ENCODE results near the gene APBB2.
A peak's percentile ranks its signal among the peaks of the same experiment; 100 is the strongest.

Gene APBB2

DNA sequence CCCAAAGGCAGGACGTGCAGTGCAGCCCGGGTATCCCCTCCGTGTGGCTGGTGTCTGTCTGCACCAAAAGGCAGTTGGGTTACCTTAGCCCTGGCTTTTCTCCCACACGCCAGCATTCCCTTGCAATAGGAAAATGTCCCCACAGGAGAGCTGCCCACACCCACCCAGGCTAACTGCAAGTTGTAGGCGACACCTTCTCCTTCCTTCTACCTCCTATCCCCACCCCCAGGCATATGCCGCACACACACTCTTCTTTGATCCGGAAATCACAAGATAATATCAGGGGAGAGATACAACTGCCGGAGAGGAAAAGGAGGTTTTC is 444 bp upstream of the APBB2 start:
- Histone ChIP-seq H3K9me3 (ENCODE audit: control insufficient read depth, low read depth, low read length) (no peaks in the 10 kb centered on the region), H3K36me3 (ENCODE audit: control insufficient read depth, low read depth, low read length) (no peaks in the 10 kb centered on the region), H3K27ac (ENCODE audit: low read length) (no peak overlapping the region), H3K9ac (ENCODE audit: low read length) (peak overlapping the region; percentile 31), H3K4me3 (ENCODE audit: low read length) (peak overlapping the region; percentile 30), H3K4me1 (ENCODE audit: control insufficient read depth, low read depth, low read length) (peaks cover 29% of the 10 kb centered on the region), H3K27me3 (ENCODE audit: control insufficient read depth, insufficient read depth, low read length) (peaks cover 28% of the 10 kb centered on the region)

DNA sequence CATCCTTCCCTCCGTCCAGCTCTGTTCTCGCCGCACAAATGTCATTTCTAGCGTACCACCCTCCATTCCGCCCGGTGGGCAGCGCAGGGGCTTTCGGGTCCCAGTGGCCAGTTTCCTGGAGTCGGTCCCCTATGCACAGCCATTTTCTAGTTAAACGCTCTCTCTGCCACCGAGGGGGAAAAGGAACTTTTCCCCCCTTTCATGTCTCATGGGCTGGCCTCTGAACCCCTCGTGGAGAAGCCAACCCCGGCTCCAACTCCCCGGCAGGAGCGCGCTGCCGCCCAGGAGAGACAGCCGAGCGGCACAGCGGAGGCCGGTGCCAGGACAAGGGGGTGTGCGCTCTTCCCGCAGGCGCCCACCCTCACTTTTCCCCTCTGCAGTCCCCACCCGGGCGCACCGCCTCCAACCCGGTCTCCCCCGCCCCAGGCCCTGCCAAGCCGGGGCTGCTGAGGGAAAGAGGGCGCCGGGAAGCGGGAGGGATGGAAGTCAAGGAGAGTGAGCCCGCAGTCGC is 662 bp downstream of the APBB2 start:
- no peaks in the 10 kb centered on the region for H3K36me3 ChIP-seq (ENCODE audit: control insufficient read depth, low read depth, low read length)
- H3K9me3 ChIP-seq (ENCODE audit: control insufficient read depth, low read depth, low read length), result no peaks in the 10 kb centered on the region
- H3K9ac ChIP-seq (ENCODE audit: low read length), result peak overlapping the region; percentile 72
- H3K4me3 ChIP-seq (ENCODE audit: low read length), result peak overlapping the region; percentile 67
- H3K27me3 ChIP-seq (ENCODE audit: control insufficient read depth, insufficient read depth, low read length), result peaks cover 28% of the 10 kb centered on the region
- H3K4me1 ChIP-seq (ENCODE audit: control insufficient read depth, low read depth, low read length), result peaks cover 29% of the 10 kb centered on the region
- H3K27ac ChIP-seq (ENCODE audit: low read length), result no peak overlapping the region

DNA sequence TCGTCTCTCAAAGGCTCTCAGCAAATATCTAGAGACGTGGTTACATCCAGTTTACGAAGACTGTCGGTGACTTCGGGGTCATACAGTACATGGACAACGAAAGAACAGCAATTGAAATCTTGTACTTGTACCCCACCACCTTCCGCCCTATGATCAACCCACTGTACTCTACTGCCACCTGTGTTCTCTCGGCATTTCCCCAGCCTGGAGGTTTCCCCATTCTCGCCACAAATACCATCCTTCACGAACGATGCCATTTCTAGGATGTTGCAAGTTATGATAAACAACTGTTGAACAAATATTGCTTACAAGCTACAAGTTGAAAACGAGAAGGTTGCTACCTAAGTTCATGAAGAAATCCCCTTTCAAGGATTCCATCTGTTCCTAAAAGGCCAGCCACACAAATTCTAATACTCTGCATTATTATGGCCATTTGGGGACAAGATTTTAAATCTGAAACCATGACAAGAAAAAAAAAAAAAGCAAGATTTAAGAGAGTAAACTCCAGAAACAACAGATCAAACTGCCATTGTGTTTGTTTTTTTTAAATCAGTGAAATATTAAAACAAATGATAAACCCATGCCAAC is 1.6 kb downstream of the APBB2 start:
- H3K9ac ChIP-seq (ENCODE audit: low read length), result peak overlapping the region; percentile 72
- no peaks in the 10 kb centered on the region for H3K9me3 ChIP-seq (ENCODE audit: control insufficient read depth, low read depth, low read length)
- peaks cover 28% of the 10 kb centered on the region for H3K27me3 ChIP-seq (ENCODE audit: control insufficient read depth, insufficient read depth, low read length)
- H3K4me1 ChIP-seq (ENCODE audit: control insufficient read depth, low read depth, low read length), result peaks cover 29% of the 10 kb centered on the region
- peak overlapping the region; percentile 67 for H3K4me3 ChIP-seq (ENCODE audit: low read length)
- no peaks in the 10 kb centered on the region for H3K36me3 ChIP-seq (ENCODE audit: control insufficient read depth, low read depth, low read length)
- no peak overlapping the region for H3K27ac ChIP-seq (ENCODE audit: low read length)

DNA sequence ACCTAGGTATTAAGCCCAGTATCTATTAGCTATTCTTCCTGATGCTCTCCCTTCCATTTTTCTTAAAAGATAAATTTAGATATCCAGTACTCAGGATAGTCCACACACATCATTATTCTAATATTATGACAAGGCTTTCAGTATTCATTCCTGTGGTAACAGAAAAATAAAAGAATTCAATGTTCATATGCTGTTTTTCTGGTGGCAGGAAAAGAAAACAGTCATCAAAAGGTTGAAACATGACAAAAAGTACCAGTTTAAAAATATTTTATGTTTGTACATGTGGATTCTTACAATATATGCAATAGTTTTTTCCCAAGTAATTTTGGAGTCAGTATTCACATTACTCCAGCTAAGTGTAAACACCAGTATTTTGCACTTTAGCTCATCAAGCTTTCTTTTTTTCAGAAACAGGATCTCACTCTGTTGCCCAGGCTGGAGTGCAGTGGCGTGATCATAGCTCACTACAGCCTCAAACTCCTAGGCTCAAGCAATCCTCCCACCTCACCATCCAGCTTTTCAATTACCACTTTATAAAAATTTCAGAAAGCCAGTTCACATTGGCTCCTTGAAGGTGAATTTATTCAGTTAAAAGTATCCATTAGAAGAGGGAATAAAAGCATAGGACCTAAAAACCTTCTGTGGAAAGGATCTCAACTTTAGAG is 2.3 kb downstream of the APBB2 start:
- Histone ChIP-seq H3K9ac (ENCODE audit: low read length) (no peak overlapping the region), H3K4me1 (ENCODE audit: control insufficient read depth, low read depth, low read length) (peaks cover 23% of the 10 kb centered on the region), H3K36me3 (ENCODE audit: control insufficient read depth, low read depth, low read length) (no peaks in the 10 kb centered on the region), H3K9me3 (ENCODE audit: control insufficient read depth, low read depth, low read length) (no peaks in the 10 kb centered on the region), H3K4me3 (ENCODE audit: low read length) (no peak overlapping the region), H3K27ac (ENCODE audit: low read length) (no peak overlapping the region), H3K27me3 (ENCODE audit: control insufficient read depth, insufficient read depth, low read length) (peaks cover 28% of the 10 kb centered on the region)

DNA sequence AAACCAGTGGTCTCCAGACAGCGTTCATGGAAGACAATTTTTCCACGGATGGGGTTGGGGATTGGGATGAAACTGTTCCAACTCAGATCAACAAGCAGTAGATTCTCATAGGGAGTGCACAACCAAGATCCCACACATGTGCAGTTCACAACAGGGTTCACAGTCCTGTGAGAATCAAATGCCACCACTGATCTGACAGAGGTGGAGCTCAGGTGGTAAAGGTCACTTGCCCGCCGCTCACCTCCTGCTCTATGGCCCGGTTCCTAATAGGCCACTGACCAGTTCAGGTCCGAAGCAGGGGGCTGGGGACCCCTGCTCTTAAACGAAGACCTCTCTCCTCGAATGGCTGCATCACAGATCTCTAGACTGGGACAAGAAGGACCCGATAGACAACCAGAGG is 4.4 kb downstream of the APBB2 start:
- Histone ChIP-seq H3K9ac (ENCODE audit: low read length) (no peak overlapping the region), H3K27me3 (ENCODE audit: control insufficient read depth, insufficient read depth, low read length) (peaks cover 20% of the 10 kb centered on the region), H3K4me3 (ENCODE audit: low read length) (no peak overlapping the region), H3K9me3 (ENCODE audit: control insufficient read depth, low read depth, low read length) (no peaks in the 10 kb centered on the region), H3K27ac (ENCODE audit: low read length) (no peak overlapping the region), H3K36me3 (ENCODE audit: control insufficient read depth, low read depth, low read length) (no peaks in the 10 kb centered on the region), H3K4me1 (ENCODE audit: control insufficient read depth, low read depth, low read length) (peaks cover 10% of the 10 kb centered on the region)

DNA sequence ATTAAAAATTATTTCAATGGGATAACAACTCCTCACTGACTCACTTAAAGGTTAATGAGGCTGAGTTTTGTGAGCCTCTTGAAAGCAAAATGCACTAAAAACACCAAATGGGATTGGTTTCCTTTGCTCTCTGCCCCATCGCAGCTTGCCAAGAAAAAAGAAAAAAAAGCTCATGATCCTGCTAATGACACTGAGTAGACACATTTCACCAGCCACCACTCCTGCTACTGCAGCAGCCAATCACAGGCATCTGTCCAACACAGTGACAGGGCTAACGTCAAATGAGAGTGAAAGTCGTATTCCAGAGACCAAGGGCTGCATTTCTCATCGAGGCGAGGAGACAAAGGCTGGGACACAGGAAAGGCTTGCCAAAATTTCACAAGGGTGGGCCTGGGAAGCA is 5.2 kb downstream of the APBB2 start:
- Histone ChIP-seq H3K9ac (ENCODE audit: low read length) (no peak overlapping the region), H3K4me1 (ENCODE audit: control insufficient read depth, low read depth, low read length) (peaks cover 9% of the 10 kb centered on the region), H3K27me3 (ENCODE audit: control insufficient read depth, insufficient read depth, low read length) (peaks cover 20% of the 10 kb centered on the region), H3K4me3 (ENCODE audit: low read length) (no peak overlapping the region), H3K36me3 (ENCODE audit: control insufficient read depth, low read depth, low read length) (no peaks in the 10 kb centered on the region), H3K27ac (ENCODE audit: low read length) (no peak overlapping the region), H3K9me3 (ENCODE audit: control insufficient read depth, low read depth, low read length) (no peaks in the 10 kb centered on the region)

DNA sequence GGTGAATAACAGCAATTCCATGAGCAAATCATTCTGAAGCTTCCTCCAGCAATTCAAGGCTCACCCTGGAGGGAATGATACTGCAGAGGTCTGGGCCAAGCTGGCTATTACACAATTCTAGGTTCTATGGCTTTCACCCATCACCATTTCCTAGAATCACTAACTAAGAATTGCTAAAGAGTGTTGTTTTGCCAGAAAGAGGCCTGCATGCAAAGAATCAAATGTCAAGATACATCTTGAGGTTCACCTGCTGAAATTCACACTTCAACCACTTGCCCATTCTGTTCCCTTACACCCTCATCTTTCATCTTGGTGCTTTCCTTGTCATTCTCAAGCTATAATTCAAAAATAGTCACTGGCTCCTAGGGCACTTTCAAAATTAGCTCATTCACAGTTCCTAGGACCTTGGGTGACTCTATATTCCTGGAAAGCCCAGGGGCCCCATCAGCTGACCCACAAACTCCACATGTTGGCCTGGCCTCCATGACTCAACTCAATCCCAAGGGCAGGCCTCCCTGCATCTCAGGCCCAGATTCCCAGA is 7.0 kb downstream of the APBB2 start:
- Histone ChIP-seq H3K9me3 (ENCODE audit: control insufficient read depth, low read depth, low read length) (no peaks in the 10 kb centered on the region), H3K27ac (ENCODE audit: low read length) (no peak overlapping the region), H3K36me3 (ENCODE audit: control insufficient read depth, low read depth, low read length) (no peaks in the 10 kb centered on the region), H3K27me3 (ENCODE audit: control insufficient read depth, insufficient read depth, low read length) (peaks cover 7% of the 10 kb centered on the region), H3K9ac (ENCODE audit: low read length) (no peak overlapping the region), H3K4me3 (ENCODE audit: low read length) (no peak overlapping the region), H3K4me1 (ENCODE audit: control insufficient read depth, low read depth, low read length) (peaks cover 6% of the 10 kb centered on the region)

DNA sequence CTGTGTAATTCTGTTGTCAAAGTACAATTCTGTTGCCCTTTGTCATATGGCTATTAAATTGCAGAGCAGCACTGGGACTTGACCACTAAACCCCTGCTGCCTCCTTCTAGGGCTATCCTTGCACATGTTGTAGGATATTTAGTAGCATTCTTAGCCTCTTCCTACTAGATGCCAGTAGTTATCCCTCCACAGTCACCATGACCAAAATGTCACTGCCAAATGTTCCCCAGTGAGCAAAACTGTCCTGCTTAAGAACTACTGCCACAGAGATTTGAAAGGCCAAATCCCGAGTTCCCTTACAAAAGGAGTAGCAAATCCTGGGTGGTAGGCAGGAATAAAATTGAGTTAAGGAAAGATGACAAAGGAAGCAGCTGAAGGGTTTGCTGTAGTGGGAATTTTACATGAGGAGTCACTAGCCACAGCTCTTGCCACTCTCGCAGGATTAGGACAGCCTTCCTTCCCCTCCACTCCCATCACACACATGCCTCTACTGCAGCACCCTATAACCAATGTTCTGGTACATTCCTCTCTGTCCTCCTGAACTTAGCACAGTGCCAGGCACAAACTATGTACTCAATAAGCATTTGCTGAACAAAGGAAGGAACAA is 8.4 kb downstream of the APBB2 start:
- Histone ChIP-seq H3K4me1 (ENCODE audit: control insufficient read depth, low read depth, low read length) (peaks cover 6% of the 10 kb centered on the region), H3K4me3 (ENCODE audit: low read length) (no peak overlapping the region), H3K9ac (ENCODE audit: low read length) (no peak overlapping the region), H3K36me3 (ENCODE audit: control insufficient read depth, low read depth, low read length) (no peaks in the 10 kb centered on the region), H3K9me3 (ENCODE audit: control insufficient read depth, low read depth, low read length) (no peaks in the 10 kb centered on the region), H3K27me3 (ENCODE audit: control insufficient read depth, insufficient read depth, low read length) (no peaks in the 10 kb centered on the region), H3K27ac (ENCODE audit: low read length) (no peak overlapping the region)

DNA sequence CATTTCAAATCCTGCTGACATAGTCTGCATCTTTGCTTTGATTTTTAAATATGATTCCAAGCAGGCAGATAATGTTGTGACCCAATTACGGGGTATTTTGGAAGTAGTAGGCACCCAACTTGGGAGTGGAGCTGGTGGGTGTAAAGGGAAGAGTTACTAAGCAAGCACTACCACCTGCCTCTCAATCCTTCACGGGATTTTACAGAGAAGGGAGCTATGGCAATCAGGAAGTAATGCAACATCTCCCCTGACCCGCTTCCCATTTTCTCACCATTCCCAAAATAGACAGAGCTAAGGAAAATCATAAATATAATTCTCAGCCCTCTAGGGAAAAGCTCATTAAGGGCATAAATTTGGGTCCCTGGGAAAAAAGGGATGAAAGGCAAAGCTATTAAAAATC is 9.2 kb downstream of the APBB2 start:
- H3K9me3 ChIP-seq (ENCODE audit: control insufficient read depth, low read depth, low read length), result no peaks in the 10 kb centered on the region
- H3K27ac ChIP-seq (ENCODE audit: low read length), result no peak overlapping the region
- no peaks in the 10 kb centered on the region for H3K36me3 ChIP-seq (ENCODE audit: control insufficient read depth, low read depth, low read length)
- H3K27me3 ChIP-seq (ENCODE audit: control insufficient read depth, insufficient read depth, low read length), result no peaks in the 10 kb centered on the region
- no peak overlapping the region for H3K4me3 ChIP-seq (ENCODE audit: low read length)
- H3K9ac ChIP-seq (ENCODE audit: low read length), result no peak overlapping the region
- peaks cover 6% of the 10 kb centered on the region for H3K4me1 ChIP-seq (ENCODE audit: control insufficient read depth, low read depth, low read length)

DNA sequence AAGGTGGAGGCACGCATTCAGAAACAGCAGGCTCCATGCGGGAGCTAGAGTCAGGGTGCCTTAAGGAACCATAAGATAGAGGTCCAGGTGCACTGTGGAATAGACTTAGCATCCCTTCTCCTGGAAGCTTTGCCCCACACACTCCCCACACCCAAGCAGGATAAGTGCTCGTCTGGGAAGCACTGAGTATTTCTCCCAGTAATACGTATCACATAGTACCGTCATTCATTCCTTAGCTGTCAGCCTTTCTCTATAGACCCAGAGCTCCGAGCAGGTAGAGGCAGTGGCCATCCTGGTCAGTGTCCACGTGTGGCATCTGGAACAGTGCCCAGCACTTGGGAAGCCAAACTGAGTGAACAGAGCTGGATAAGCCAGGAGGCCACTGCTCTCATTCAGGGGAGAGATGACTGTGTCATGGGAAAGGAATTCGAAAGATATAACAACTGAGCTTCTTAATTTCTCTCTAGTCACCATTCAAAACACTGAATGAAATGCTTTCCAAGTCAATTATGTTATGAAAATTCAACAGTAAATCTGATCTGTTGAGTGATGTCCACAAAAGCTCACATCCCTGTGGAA is 9.9 kb downstream of the APBB2 start:
- H3K9ac ChIP-seq (ENCODE audit: low read length), result no peak overlapping the region
- no peaks in the 10 kb centered on the region for H3K27me3 ChIP-seq (ENCODE audit: control insufficient read depth, insufficient read depth, low read length)
- no peak overlapping the region for H3K27ac ChIP-seq (ENCODE audit: low read length)
- H3K4me3 ChIP-seq (ENCODE audit: low read length), result no peak overlapping the region
- no peaks in the 10 kb centered on the region for H3K9me3 ChIP-seq (ENCODE audit: control insufficient read depth, low read depth, low read length)
- peaks cover 6% of the 10 kb centered on the region for H3K4me1 ChIP-seq (ENCODE audit: control insufficient read depth, low read depth, low read length)
- no peaks in the 10 kb centered on the region for H3K36me3 ChIP-seq (ENCODE audit: control insufficient read depth, low read depth, low read length)

DNA sequence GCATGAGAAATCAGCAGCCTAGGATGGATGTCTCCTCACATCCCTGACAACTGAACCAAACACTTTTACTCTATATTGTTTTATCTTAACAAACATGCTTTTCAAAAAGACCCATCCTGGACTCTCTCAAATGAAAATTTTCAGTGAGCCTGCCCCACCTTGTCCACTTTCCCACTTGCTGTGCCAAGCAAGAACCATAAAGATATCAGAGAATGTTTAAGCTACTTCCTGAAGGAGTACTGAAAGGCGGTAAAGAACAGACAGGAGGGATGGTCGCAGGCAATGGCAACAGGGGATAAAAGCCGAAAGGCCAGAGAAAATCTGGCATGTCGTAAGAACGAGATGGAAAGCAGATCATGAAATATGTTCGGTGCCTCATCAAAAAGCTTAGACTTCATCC is 10.5 kb downstream of the APBB2 start:
- Histone ChIP-seq H3K27me3 (ENCODE audit: control insufficient read depth, insufficient read depth, low read length) (no peaks in the 10 kb centered on the region), H3K9ac (ENCODE audit: low read length) (no peak overlapping the region), H3K36me3 (ENCODE audit: control insufficient read depth, low read depth, low read length) (no peaks in the 10 kb centered on the region), H3K4me1 (ENCODE audit: control insufficient read depth, low read depth, low read length) (peaks cover 6% of the 10 kb centered on the region), H3K27ac (ENCODE audit: low read length) (no peak overlapping the region), H3K9me3 (ENCODE audit: control insufficient read depth, low read depth, low read length) (no peaks in the 10 kb centered on the region), H3K4me3 (ENCODE audit: low read length) (no peak overlapping the region)

Measured in iPS-18a (cell line).